Measurements from ENCODE around the gene FBXO24. TPM values are rescaled to one million over a fixed set of nuclear protein-coding genes. Genes with fewer than 3 reads are reported as not detected.
"Not testable (repeated sequence)": the region's sequence is repeated elsewhere in the genome, so short reads cannot be mapped to it uniquely, and the experiment has no call there.

FBXO24 gene, protein sequence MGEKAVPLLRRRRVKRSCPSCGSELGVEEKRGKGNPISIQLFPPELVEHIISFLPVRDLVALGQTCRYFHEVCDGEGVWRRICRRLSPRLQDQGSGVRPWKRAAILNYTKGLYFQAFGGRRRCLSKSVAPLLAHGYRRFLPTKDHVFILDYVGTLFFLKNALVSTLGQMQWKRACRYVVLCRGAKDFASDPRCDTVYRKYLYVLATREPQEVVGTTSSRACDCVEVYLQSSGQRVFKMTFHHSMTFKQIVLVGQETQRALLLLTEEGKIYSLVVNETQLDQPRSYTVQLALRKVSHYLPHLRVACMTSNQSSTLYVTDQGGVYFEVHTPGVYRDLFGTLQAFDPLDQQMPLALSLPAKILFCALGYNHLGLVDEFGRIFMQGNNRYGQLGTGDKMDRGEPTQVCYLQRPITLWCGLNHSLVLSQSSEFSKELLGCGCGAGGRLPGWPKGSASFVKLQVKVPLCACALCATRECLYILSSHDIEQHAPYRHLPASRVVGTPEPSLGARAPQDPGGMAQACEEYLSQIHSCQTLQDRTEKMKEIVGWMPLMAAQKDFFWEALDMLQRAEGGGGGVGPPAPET
- under 1 TPM in 1 of 3 donors, not detected in 2; 0.43 TPM for polyA plus RNA-seq

DNA sequence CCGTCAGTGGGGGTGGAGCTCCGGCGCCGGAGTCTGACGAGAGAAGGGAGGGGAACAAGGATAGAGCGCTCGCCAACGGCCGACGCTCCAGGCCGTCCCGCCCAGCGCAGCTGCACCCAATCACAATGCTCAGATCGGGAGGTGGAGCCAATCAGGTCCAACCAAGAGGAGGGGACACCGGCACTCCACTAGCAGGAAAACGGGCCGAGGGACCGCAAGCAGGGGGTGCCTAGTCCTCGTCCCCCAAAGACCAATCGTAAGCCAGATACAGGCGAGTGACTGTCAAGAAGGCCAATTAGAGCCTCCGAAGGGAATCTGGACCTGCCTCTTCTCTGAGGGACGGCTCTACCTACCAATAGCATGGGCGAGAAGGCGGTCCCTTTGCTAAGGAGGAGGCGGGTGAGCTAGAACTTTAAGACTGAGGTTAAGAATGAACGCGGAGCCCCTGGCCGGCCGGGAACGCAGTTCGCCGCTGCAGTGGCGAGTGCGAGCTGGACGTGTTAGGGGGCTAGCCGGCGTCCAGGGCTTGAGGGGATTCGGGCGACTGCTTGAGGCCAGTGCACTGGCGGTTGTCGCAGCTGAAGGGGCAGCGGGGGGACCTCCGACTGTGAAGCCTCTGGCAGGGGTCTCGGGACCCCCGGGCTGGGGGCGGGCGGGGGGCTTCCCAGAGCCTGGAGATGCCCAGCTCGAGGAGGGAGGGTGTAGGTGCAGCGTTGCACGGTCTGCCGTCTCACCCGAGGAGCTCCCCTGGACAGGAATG lies at the start of gene FBXO24:
Gene FBXO24, plus strand, starts transcription at position 63 of the 760 bp plus-strand sequence. Its CDS starts 298 bp downstream, at position 361.
- Mint-ChIP-seq H3K9me3 (no peaks in the 10 kb centered on the region), H3K4me1 (peaks cover 44 to 51% of the 10 kb centered on the region in 2 donors), H3K27me3 (ENCODE audit: low read depth in 3 of 3) (peaks cover 13 to 28% (median 16%) of the 10 kb centered on the region in 3 donors), H3K4me3 (peak within 1 kb of the TSS; percentile 90 to 99 (median 98)), H3K36me3 (peaks cover 0 to 5% (median 0%) of the 10 kb centered on the region in 3 donors), H3K27ac (peak within 1 kb of the TSS; percentile 91 to 98 (median 96))
- DNase-seq, result peak; percentile 99 to 100 (median 100)

DNA sequence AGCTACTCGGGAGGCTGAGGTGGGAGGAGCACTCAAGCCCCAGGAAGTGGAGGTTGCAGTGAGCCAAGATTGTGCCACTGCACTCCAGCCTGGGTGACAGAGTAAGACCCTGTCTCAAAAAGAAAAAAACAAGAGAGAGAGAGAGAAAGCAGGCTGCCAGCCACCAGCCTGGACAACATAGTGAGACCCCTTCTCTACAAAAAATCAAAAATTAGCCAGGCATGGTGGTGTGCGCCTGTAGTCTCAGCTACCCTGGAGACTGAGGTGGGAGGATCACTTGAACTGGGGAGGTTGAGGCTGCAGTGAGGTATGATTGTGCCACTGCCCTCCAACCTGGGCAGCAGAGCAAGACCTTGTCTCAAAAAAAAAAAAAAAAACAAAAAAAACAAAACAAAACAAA lies 49.4 kb upstream of the FBXO24 start:
- not testable (repeated sequence) for H3K9me3 Mint-ChIP-seq; DNase-seq; H3K36me3 Mint-ChIP-seq; H3K27ac Mint-ChIP-seq; H3K27me3 Mint-ChIP-seq (ENCODE audit: low read depth in 3 of 3); H3K4me3 Mint-ChIP-seq
- peaks cover 28 to 32% of the 10 kb centered on the region in 2 donors for H3K4me1 Mint-ChIP-seq

DNA sequence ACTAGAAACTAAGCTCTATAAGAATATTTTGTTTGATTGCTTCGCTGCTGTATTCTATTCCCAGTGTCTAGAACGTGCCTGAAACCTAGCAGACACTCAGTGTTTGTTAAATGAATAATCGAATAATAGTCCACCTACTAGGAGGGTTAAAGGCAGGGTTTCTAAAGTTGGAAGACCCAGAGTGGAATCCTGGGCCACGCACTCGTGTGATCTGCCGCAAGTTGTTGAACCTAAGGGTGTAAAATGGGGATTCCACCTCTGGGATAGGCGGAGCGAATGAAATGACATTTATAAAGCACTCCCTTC lies 47.8 kb upstream of the FBXO24 start:
- Mint-ChIP-seq H3K27ac (peak overlapping the region; percentile 73 to 93 (median 87)), H3K9me3 (no peaks in the 10 kb centered on the region), H3K4me3 (peak overlapping the region; percentile 86 to 98 (median 92)), H3K27me3 (ENCODE audit: low read depth in 3 of 3) (peaks cover 5 to 7% (median 7%) of the 10 kb centered on the region in 3 donors), H3K36me3 (no peaks in the 10 kb centered on the region), H3K4me1 (peaks cover 42 to 48% of the 10 kb centered on the region in 2 donors)
- no peak for DNase-seq

DNA sequence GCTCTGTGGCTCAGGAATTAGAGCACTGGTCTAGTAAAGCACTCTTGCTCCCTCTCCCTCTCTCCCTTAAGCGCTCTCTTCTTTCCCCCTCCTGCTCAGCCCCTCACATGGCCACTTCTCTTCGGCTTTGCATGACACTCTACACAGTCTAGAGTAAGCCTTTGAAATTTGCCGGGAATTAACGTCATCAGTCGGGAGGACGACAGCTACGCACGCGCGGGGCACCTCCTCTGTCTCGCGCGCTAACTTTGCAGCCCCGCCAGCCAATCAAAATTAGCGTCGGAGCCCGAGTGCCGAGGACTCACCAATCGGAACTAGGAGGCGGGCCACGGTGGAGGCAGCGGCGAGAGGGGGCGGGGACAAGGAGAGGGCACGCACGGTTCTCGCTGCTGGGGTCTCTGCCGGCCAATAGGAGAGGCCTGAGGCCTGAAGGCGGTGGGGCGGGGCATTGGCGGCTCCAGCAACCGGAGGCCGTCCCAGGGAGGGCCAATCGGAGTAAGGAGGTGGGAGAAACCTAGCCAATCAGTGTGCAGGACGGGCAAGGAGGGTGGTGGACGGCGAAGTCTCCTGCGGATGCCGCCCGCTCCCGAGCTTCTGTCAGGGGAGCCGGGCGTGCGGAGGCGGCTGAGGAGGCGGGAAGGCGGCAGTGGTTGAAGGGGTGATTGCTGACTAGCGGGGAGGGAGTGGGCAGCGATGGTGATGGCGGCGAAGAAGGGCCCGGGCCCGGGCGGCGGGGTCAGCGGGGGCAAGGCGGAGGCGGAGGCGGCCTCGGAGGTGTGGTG lies 47.3 kb upstream of the FBXO24 start, which contains the start of gene AGFG2:
Gene AGFG2, plus strand, starts transcription at position 550 of the 782 bp plus-strand sequence. Its CDS starts 144 bp downstream, at position 694.
- peaks cover 5 to 7% (median 7%) of the 10 kb centered on the region in 3 donors for H3K27me3 Mint-ChIP-seq (ENCODE audit: low read depth in 3 of 3)
- peak within 1 kb of the TSS; percentile 83 to 93 (median 89) for H3K27ac Mint-ChIP-seq

DNA sequence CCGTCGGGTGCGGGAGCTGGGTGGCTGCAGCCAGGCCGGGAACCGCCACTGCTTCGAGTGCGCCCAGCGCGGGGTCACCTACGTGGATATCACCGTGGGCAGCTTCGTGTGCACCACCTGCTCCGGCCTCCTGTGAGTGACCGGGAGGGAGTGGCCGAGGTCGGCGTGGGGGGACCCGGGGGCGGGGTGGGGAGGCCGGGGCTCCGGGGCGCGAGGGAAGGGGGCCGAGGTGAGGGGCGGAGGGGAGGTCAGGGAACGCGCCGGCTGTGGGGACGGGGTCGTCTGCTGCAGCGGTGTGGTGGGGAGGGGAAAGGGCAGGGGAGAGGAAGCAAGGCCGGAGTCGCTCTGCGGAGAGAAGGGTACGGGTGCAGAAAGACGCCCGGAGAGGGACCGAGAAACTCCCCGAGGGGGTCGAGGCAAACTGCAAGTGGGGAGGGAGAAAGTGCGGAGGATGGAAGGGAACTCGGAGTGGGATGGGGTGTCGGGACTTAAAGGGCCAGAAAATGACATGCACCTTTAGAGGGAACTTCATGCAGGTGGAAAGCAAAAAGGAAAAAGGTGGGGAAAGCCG lies 46.6 kb upstream of the FBXO24 start:
- Mint-ChIP-seq H3K27me3 (ENCODE audit: low read depth in 3 of 3) (peaks cover 5 to 7% (median 7%) of the 10 kb centered on the region in 3 donors), H3K4me3 (peak overlapping the region; percentile 89 to 98 (median 92)), H3K36me3 (no peaks in the 10 kb centered on the region), H3K4me1 (peaks cover 54 to 60% of the 10 kb centered on the region in 2 donors), H3K9me3 (no peaks in the 10 kb centered on the region), H3K27ac (peak overlapping the region in 5 of 6 donors; percentile 34 to 88 (median 74))
- DNase-seq, result no peak

More for the DNA sequence above, 47.3 kb upstream of the FBXO24 start, which contains the start of gene AGFG2:
- Mint-ChIP-seq H3K36me3 (no peaks in the 10 kb centered on the region), H3K4me1 (peaks cover 48 to 53% of the 10 kb centered on the region in 2 donors), H3K4me3 (peak within 1 kb of the TSS; percentile 89 to 98 (median 92)), H3K9me3 (no peaks in the 10 kb centered on the region)
- peak; percentile 100 for DNase-seq

DNA sequence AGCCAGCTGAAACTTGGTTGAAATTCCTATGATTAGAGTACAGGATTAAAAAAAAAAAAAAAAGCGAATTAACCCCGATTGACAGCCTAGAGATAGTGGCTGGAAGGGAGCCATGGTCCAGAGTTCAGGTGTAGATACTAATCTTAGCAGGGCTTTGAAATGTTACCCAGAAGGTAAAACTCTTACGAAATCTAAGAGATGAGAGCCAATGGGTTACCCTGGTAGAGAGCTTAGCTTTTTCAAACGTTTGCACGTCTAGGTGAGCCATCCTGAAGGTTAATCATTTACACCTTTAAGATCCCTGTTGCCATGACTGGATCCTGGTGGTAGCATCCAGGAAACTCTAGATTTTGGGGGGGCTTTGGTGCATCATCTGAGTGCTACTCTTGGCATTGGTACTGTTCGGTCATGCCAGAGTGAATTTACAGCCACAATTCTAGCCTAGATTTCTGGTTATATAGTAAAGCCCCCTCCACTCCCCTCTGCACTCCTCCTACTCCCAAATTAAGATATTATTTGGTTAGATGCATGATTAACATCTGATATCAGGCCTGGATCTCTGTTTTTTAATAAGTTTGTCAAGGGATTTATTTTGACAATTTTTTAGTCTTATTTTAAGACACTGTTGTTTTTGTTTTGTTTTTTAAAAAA lies 45.9 kb upstream of the FBXO24 start:
- H3K36me3 Mint-ChIP-seq, result no peaks in the 10 kb centered on the region

DNA sequence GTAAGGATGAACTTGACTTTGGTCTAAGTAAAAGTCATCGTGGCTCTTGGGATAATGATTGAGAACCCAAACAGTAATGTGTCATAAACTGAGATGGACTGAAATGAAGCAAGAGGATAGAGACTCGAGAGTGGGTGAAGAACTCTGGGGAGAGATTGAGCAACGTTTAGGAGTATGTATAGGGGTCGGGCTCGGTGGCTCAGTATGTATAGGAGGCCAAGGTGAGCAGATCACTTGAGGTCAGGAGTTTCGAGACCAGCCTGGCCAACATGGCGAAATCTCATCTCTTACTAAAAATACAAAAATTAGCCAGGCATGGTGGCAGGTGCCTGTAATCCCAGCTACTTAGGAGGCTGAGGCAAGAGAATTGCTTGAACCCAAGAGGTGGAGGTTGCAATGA lies 44.8 kb upstream of the FBXO24 start:
- H3K36me3 Mint-ChIP-seq; H3K27me3 Mint-ChIP-seq (ENCODE audit: low read depth in 3 of 3); DNase-seq; H3K27ac Mint-ChIP-seq; H3K9me3 Mint-ChIP-seq: not testable (repeated sequence)
- H3K4me3 Mint-ChIP-seq, result peak overlapping the region; percentile 11 to 93 (median 63)
- H3K4me1 Mint-ChIP-seq, result peaks cover 72 to 78% of the 10 kb centered on the region in 2 donors

More for the DNA sequence above, 45.9 kb upstream of the FBXO24 start:
- Mint-ChIP-seq H3K4me1 (peaks cover 61 to 67% of the 10 kb centered on the region in 2 donors), H3K4me3 (peak overlapping the region; percentile 88 to 98 (median 92)), H3K9me3 (no peaks in the 10 kb centered on the region), H3K27ac (peak overlapping the region in 2 of 6 donors; percentile 77 to 88), H3K27me3 (ENCODE audit: low read depth in 3 of 3) (peaks cover 5 to 7% (median 7%) of the 10 kb centered on the region in 3 donors)
- no peak for DNase-seq

DNA sequence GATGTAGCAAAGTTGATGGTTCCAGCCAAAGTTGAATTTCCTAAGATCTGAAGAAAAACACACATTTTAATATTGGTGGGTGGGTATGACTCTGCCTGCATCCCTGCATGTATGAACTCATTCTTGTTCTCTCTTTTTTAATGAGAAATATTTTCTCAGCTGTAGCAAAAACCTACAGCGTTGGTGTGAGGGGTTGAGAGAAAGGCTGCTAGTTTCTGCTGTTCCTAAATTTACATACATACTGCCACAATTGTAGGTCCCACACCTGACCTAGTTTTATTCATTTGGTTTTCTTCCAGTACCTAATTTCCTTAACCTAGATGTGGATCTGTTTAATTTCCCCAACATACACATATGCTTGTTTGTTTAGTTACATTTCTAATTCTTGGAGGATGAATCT lies 42.5 kb upstream of the FBXO24 start:
- Mint-ChIP-seq H3K27ac (peak overlapping the region; percentile 89 to 99 (median 96)), H3K36me3 (no peaks in the 10 kb centered on the region), H3K27me3 (ENCODE audit: low read depth in 3 of 3) (peaks cover 6 to 7% (median 7%) of the 10 kb centered on the region in 3 donors), H3K9me3 (no peaks in the 10 kb centered on the region), H3K4me3 (peak overlapping the region; percentile 29 to 91 (median 65)), H3K4me1 (peaks cover 90 to 96% of the 10 kb centered on the region in 2 donors)
- DNase-seq, result no peak

DNA sequence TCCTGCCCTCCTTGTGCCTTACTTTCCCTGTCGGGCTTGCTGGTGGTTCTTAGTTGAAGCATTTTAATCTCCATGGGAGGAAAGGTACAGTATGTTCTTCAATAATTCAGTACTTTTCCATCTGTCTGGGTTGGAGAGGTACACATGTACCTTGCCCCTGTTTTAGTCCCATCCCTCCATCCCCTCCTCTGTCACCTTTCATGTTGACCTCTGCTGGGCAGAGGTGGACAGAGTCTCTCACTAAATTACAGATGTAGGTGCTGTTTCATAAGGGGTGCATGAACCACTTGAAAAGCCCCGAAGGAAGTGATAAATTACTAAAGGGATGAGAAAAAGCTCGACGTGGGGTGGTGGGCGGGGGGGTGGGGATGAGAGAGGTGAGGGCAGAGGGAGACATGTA lies 41.7 kb upstream of the FBXO24 start:
- Mint-ChIP-seq H3K4me1 (peaks cover 94 to 98% of the 10 kb centered on the region in 2 donors), H3K27ac (peak overlapping the region; percentile 89 to 99 (median 96)), H3K4me3 (peak overlapping the region; percentile 65 to 91 (median 72)), H3K9me3 (no peaks in the 10 kb centered on the region), H3K36me3 (no peaks in the 10 kb centered on the region), H3K27me3 (ENCODE audit: low read depth in 3 of 3) (peaks cover 0 to 3% (median 2%) of the 10 kb centered on the region in 3 donors)
- DNase-seq, result no peak

DNA sequence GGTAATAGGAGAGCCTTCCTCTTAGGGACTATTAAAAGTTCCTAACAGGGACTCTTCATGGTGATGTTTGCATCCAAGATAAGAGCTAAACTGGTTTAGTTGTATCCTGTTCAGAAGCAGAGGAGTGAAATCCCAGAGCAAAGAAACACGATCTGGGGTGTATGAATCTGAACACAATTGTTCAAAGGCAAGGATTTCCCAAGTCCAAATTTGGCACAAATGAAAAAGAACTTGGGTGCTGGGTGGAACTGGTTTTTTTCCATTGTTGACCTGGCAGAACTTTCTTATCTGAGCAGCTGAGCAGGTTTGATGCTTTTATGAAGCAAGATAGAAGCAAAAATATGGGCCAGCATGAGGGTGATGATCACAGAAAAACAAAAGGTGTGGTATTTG lies 41.2 kb upstream of the FBXO24 start:
- peak overlapping the region; percentile 89 to 99 (median 96) for H3K27ac Mint-ChIP-seq
- H3K4me3 Mint-ChIP-seq, result peak overlapping the region; percentile 69 to 91 (median 81)
- no peaks in the 10 kb centered on the region for H3K9me3 Mint-ChIP-seq
- H3K27me3 Mint-ChIP-seq (ENCODE audit: low read depth in 3 of 3), result peaks cover 2% of the 10 kb centered on the region in 3 donors
- peaks cover 94 to 100% of the 10 kb centered on the region in 2 donors for H3K4me1 Mint-ChIP-seq
- no peaks in the 10 kb centered on the region for H3K36me3 Mint-ChIP-seq
- no peak for DNase-seq

DNA sequence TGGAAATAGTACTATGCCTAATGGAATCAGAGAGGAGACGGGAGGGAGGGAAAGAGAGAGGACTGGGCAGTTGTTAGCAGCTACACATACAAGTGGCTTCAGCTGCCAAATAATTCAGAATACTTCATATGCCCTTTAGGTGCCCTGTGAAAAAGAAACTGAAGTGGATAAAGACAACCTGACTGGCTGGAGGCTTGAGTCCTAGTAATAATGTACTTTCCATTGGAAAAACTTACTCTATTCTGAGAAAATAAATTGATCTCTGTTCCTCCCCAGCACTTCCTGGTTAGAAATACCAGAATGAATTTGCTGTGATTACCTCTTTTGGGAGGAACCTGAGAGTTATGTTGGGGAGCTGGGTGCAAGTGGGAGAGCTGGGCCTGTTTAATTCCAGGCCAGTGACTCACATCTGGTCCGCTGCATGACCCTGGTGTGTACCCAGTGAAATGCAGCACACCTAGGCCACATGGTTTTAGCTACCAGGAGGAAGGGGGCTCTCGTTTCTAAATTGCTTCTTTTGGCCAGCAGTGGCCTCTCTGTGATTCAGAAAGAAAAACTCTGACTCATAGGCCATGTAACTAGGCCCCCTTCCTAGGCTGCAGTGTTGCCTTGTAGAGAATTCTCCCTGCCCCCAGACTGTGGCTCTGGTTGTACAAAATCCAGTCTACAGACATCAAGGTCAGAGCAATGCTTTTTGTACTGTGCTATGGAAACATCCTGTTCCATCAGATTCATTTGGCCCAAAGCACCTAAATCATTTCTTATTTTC lies 40.6 kb upstream of the FBXO24 start:
- DNase-seq, result no peak
- H3K9me3 Mint-ChIP-seq, result no peaks in the 10 kb centered on the region
- H3K4me1 Mint-ChIP-seq, result peaks cover 94 to 100% of the 10 kb centered on the region in 2 donors
- H3K27ac Mint-ChIP-seq, result peak overlapping the region; percentile 89 to 99 (median 96)
- peaks cover 2 to 6% (median 2%) of the 10 kb centered on the region in 3 donors for H3K27me3 Mint-ChIP-seq (ENCODE audit: low read depth in 3 of 3)
- H3K4me3 Mint-ChIP-seq, result peak overlapping the region; percentile 69 to 91 (median 82)
- H3K36me3 Mint-ChIP-seq, result peaks cover 4 to 5% (median 4%) of the 10 kb centered on the region in 3 donors

All from immature natural killer cell (primary cell).